HepG2 (cell line): ENCODE data around the gene GLG1. TPM values are rescaled to one million over a fixed set of nuclear protein-coding genes. Genes with fewer than 3 reads are reported as not detected.

Experiments
- FOXK2 ChIP-seq: fragments of 450-650 bp; IDR thresholded peaks from 2 replicates; pipeline ENCODE4 v1.6.1; 2016
- MAFK ChIP-seq, 2 experiments: IDR thresholded peaks in 1 of 2; conservative IDR thresholded peaks in 1 of 2; 2 replicates each; pipeline ENCODE4 v1.6.1; 2011; ENCODE audit warnings: improper control_type of control experiment in 2 of 2, low read length in 2 of 2
- NCOA1 ChIP-seq: sonication (generic); formaldehyde crosslinking; IDR thresholded peaks from 2 replicates; pipeline ENCODE4 v1.9.0; 2021; ENCODE audit warnings: missing genetic modification reagents
- PLSCR1 ChIP-seq: sonication (generic); formaldehyde crosslinking; IDR thresholded peaks from 2 replicates; pipeline ENCODE4 v1.5.0; 2020; ENCODE audit warnings: missing genetic modification reagents, mild to moderate bottlenecking, borderline replicate concordance
- TEAD3 ChIP-seq: optimal IDR thresholded peaks from 2 replicates; pipeline ENCODE3; 2016; ENCODE audit warnings: borderline replicate concordance
- THAP11 ChIP-seq: IDR thresholded peaks from 2 replicates; pipeline ENCODE4 v1.6.1; 2016; ENCODE audit warnings: missing biosample characterization, missing genetic modification reagents
- U2AF2 ChIP-seq: fragments of 200-400 bp; formaldehyde crosslinking; IDR thresholded peaks from 2 replicates; pipeline ENCODE4 v1.6.1; 2017; ENCODE audit warnings: low read depth, mild to moderate bottlenecking, low read length
- ZBTB21 ChIP-seq: sonication (generic); formaldehyde crosslinking; IDR thresholded peaks from 2 replicates; pipeline ENCODE4 v1.4.0; 2020; ENCODE audit warnings: missing genetic modification reagents
- ZC3H13 ChIP-seq: sonication (generic); formaldehyde crosslinking; IDR thresholded peaks from 2 replicates; pipeline ENCODE4 v1.8.1; 2023; ENCODE audit warnings: mild to moderate bottlenecking, missing genetic modification reagents, moderate library complexity
- ZFP36L1 ChIP-seq: sonication (generic); formaldehyde crosslinking; IDR thresholded peaks from 2 replicates; pipeline ENCODE4 v1.8.0; 2022; ENCODE audit warnings: mild to moderate bottlenecking, missing genetic modification reagents, moderate library complexity
- ZKSCAN8 ChIP-seq: IDR thresholded peaks from 2 replicates; pipeline ENCODE4 v1.6.1; 2016; ENCODE audit warnings: borderline replicate concordance, missing genetic modification reagents, missing compliant biosample characterization
- ZNF10 ChIP-seq: sonication (generic); formaldehyde crosslinking; IDR thresholded peaks from 2 replicates; pipeline ENCODE4 v1.4.0; 2020; ENCODE audit warnings: mild to moderate bottlenecking, low read depth, missing genetic modification reagents, borderline replicate concordance
- ZNF234 ChIP-seq: sonication (generic); formaldehyde crosslinking; conservative IDR thresholded peaks from 2 replicates; pipeline ENCODE4 v1.5.1; 2020; ENCODE audit warnings: mild to moderate bottlenecking, missing genetic modification reagents
- ZNF501 ChIP-seq: sonication (generic); formaldehyde crosslinking; IDR thresholded peaks from 2 replicates; pipeline ENCODE4 v1.5.1; 2020; ENCODE audit warnings: mild to moderate bottlenecking, moderate library complexity, missing genetic modification reagents
- ZNF510 ChIP-seq: sonication (generic); formaldehyde crosslinking; IDR thresholded peaks from 2 replicates; pipeline ENCODE4 v1.4.0; 2020; ENCODE audit warnings: low read depth, mild to moderate bottlenecking, missing genetic modification reagents
- ZNF552 ChIP-seq: sonication (generic); formaldehyde crosslinking; IDR thresholded peaks from 2 replicates; pipeline ENCODE4 v1.9.0; 2022; ENCODE audit warnings: missing genetic modification reagents, mild to moderate bottlenecking, borderline replicate concordance
- ZNF720 ChIP-seq: sonication (generic); formaldehyde crosslinking; IDR thresholded peaks from 2 replicates; pipeline ENCODE4 v1.4.0; 2020; ENCODE audit warnings: missing genetic modification reagents
- ZNF781 ChIP-seq: sonication (generic); formaldehyde crosslinking; IDR thresholded peaks from 2 replicates; pipeline ENCODE4 v1.5.1; 2020; ENCODE audit warnings: borderline replicate concordance, mild to moderate bottlenecking, missing genetic modification reagents; ENCODE audit errors: not compliant biosample characterization
- ZNF800 ChIP-seq: sonication (generic); formaldehyde crosslinking; IDR thresholded peaks from 2 replicates; pipeline ENCODE4 v1.4.0; 2020; ENCODE audit warnings: missing genetic modification reagents
- polyA plus RNA-seq, 8 experiments: library from polyadenylated mRNA; depleted of rRNA in 3 of 8; stranded (reverse) in 7 of 8; unstranded in 1 of 8; fragments of >200 nt; fragmentation: Illumina TruSeq in 4 of 8; extraction: Trizol in 4 of 8; gene quantifications; 2 replicates each; pipeline versions ENCODE4 v1.2.1 to v1.2.3, GENCODE V29; 2011 to 2016; ENCODE audit warnings: low read depth in 4 of 8, missing spikeins in 1 of 8, mixed read lengths in 1 of 8; ENCODE audit not compliant: insufficient read depth in 1 of 8
- total RNA-seq, 5 experiments: library from RNA; depleted of rRNA; stranded (reverse); fragments of >200 nt; fragmentation: Illumina TruSeq; extraction: Trizol; gene quantifications; 2 replicates each; pipeline ENCODE4 v1.2.3, GENCODE V29; 2016; ENCODE audit warnings: low read depth in 1 of 5
- TF ChIP-seq, protein P1 (sequence below): sonication (generic); formaldehyde crosslinking; IDR thresholded peaks from 2 replicates; pipeline ENCODE4 v1.5.1; 2020; ENCODE audit warnings: missing genetic modification reagents, mild to moderate bottlenecking, borderline replicate concordance
- TF ChIP-seq, protein P2 (sequence below): sonication (generic); formaldehyde crosslinking; IDR thresholded peaks from 2 replicates; pipeline ENCODE4 v1.8.1; 2023; ENCODE audit warnings: missing genetic modification reagents, mild to moderate bottlenecking, borderline replicate concordance

GLG1 gene
- total and polyA plus RNA-seq, 2 of the 13 experiments (the other 11 are each of a cell fraction or from before 2014, with no cell fraction given), result 87.7 to 141 TPM

GRCh38 chr16:74570412-74571301 lies 36.3 kb downstream of the GLG1 start (continued):
- TF ChIP-seq ZNF552, result no peak
- TF ChIP-seq ZNF234 (CRISPR knock-in tag), result no peak
- TF ChIP-seq ZKSCAN8 (CRISPR knock-in tag), result no peak
- 0 out of 2 replicates have a peak, but pooled peaks have one; percentile 27 for TF ChIP-seq ZFP36L1 (CRISPR knock-in tag)
- TF ChIP-seq, protein P1, sequence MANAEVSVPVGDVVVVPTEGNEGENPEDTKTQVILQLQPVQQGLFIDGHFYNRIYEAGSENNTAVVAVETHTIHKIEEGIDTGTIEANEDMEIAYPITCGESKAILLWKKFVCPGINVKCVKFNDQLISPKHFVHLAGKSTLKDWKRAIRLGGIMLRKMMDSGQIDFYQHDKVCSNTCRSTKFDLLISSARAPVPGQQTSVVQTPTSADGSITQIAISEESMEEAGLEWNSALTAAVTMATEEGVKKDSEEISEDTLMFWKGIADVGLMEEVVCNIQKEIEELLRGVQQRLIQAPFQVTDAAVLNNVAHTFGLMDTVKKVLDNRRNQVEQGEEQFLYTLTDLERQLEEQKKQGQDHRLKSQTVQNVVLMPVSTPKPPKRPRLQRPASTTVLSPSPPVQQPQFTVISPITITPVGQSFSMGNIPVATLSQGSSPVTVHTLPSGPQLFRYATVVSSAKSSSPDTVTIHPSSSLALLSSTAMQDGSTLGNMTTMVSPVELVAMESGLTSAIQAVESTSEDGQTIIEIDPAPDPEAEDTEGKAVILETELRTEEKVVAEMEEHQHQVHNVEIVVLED (CRISPR knock-in tag), result no peak; the same call in 1 of the 2 replicates
- no peak for TF ChIP-seq ZNF720 (CRISPR knock-in tag)
- peak in 1 of 2 experiments; percentile 27; a peak in 1 of 4 replicates for TF ChIP-seq MAFK (conservative IDR thresholded peaks at IDR 0.05 in 1 of 2, IDR thresholded peaks at IDR 0.05 in 1 of 2; ENCODE audit: low read length in 2 of 2)
- no peak for TF ChIP-seq ZNF10 (CRISPR knock-in tag)
- no peak for TF ChIP-seq TEAD3 (CRISPR knock-in tag)
- no peak for TF ChIP-seq FOXK2
- 0 out of 2 replicates have a peak, but pooled peaks have one; percentile 56 for TF ChIP-seq THAP11 (CRISPR knock-in tag)
- no peak for TF ChIP-seq ZC3H13 (CRISPR knock-in tag)
- TF ChIP-seq ZBTB21 (CRISPR knock-in tag), result peak; percentile 90
- TF ChIP-seq, protein P2, sequence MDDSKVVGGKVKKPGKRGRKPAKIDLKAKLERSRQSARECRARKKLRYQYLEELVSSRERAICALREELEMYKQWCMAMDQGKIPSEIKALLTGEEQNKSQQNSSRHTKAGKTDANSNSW, result no peak
- no peak for TF ChIP-seq NCOA1 (CRISPR knock-in tag)
- TF ChIP-seq PLSCR1, result no peak
- TF ChIP-seq ZNF800, result no peak; the same call in 1 of the 2 replicates
- no peak for TF ChIP-seq ZNF510 (CRISPR knock-in tag)
- TF ChIP-seq ZNF781, result peak; percentile 40
- no peak for TF ChIP-seq U2AF2
- peak; percentile 70 for TF ChIP-seq ZNF501 (CRISPR knock-in tag)
